Sigmoid colon (tissue), 7 donors: ENCODE data around the gene ALDOA. TPM values are rescaled to one million over a fixed set of nuclear protein-coding genes. Genes with fewer than 3 reads are reported as not detected.

Source experiments
- DNase-seq: peaks from one replicate; pipeline ENCODE4 v3.0.0-alpha.2; 2019
- H3K27ac ChIP-seq, 4 donors: fragments of 200-600 bp; sonication (generic); one replicate each; pipeline ENCODE4 v1.5.1; 2016 to 2019; ENCODE audit warnings: mild to moderate bottlenecking in 1 of 4
- H3K27me3 ChIP-seq, 3 donors: fragments of 200-600 bp; sonication (generic); one replicate each; pipeline ENCODE4 v1.5.1; 2019; ENCODE audit warnings: mild to moderate bottlenecking in 1 of 3
- H3K36me3 ChIP-seq, 4 donors: fragments of 200-600 bp; sonication (generic); one replicate each; pipeline ENCODE4 v1.5.1; 2016 to 2019
- H3K4me1 ChIP-seq, 4 donors: fragments of 200-600 bp; sonication (generic); one replicate each; pipeline ENCODE4 v1.5.1; 2017 to 2019
- H3K4me3 ChIP-seq, 4 donors: fragments of 200-600 bp; sonication (generic); one replicate each; pipeline ENCODE4 v1.5.1; 2017 to 2019; ENCODE audit warnings: mild to moderate bottlenecking in 2 of 4, moderate library complexity in 1 of 4
- H3K9me3 ChIP-seq, 4 donors: fragments of 200-600 bp in 3 of 4; sonication (generic) in 3 of 4; one replicate each; pipeline versions ENCODE4 v1.5.1 to v1.6.1; 2013 to 2019
- EP300 ChIP-seq, 4 donors: sonication (generic); formaldehyde crosslinking; IDR thresholded peaks; one replicate each; pipeline ENCODE4 v1.6.1; 2017; ENCODE audit warnings: antibody characterized with exemption in 4 of 4
- POLR2A ChIP-seq, 2 donors: fragments of 450-650 bp; IDR thresholded peaks; one replicate each; pipeline ENCODE4 v1.6.1; 2016; ENCODE audit warnings: antibody characterized with exemption in 2 of 2, mild to moderate bottlenecking in 2 of 2, moderate library complexity in 2 of 2
- POLR2AphosphoS5 ChIP-seq, 4 donors: sonication (generic); formaldehyde crosslinking; IDR thresholded peaks; one replicate each; pipeline ENCODE4 v1.6.1; 2017; ENCODE audit warnings: antibody characterized with exemption in 4 of 4
- WGBS, 2 donors: extraction: QIAGEN DNeasy Blood & Tissue Kit; methylation state at CpG; one replicate each; pipeline ENCODE4 v1.1.7; 2013; 5-methylcytosine and 5-hydroxymethylcytosine counted together
- intact Hi-C: fragments of 100-400 bp; cut with DNase I; formaldehyde crosslinking; loops from one replicate; pipeline ENCODE4 v1.15.1; 2023
- polyA plus RNA-seq, 3 donors: library from polyadenylated mRNA; stranded (reverse); fragments of 200-250 nt; gene quantifications; one replicate each; pipeline ENCODE4 v1.2.3, GENCODE V29; 2013
- total RNA-seq, 4 donors: library from RNA; depleted of rRNA; stranded (reverse); fragments of >200 nt; gene quantifications; one replicate each; pipeline ENCODE4 v1.1.0, GENCODE V29; 2016
- TF ChIP-seq, protein P1 (sequence below), 4 experiments: fragments of 450-650 bp in 3 of 4; fragments of 200-600 bp in 1 of 4; IDR thresholded peaks; one replicate each; pipeline ENCODE4 v1.5.1; 2016 to 2019; ENCODE audit warnings: antibody characterized with exemption in 4 of 4, mild to moderate bottlenecking in 3 of 4, moderate library complexity in 2 of 4
- donor health status: healthy with polysubstance abuse.
- donor health status: Bipolar disorder and iron deficiency.
- donor health status: healthy.

ALDOA gene
- total and polyA plus RNA-seq, 7 donors: 905 to 1,667 (median 1,010) TPM

DNA sequence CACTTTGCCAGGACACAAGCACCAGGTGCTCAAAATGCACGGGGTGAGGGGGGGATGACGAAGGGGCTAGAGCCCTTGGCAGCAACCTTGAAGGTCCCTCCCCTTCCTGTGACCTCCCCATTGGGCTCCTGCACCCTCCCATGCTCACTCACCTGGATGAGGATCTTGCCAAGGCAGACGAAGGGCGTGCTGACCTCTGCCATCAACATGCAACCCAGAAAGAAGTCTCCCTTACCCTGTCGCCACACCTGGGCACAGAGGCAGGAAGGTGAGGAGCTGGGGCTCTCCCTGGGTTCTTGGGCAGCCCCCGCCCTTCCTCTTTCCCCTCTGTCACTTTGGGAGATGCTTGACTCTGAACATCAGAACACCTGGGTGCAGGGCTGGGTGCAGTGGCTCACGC is 40.0 kb upstream of the ALDOA start:
- intact Hi-C loops: no loop called here
- DNase-seq: no peak
- TF ChIP-seq POLR2AphosphoS5 (IDR thresholded peaks at IDR 0.05) (no peak), EP300 (IDR thresholded peaks at IDR 0.05) (no peak), POLR2A (IDR thresholded peaks at IDR 0.05) (no peak)
- TF ChIP-seq, protein P1, sequence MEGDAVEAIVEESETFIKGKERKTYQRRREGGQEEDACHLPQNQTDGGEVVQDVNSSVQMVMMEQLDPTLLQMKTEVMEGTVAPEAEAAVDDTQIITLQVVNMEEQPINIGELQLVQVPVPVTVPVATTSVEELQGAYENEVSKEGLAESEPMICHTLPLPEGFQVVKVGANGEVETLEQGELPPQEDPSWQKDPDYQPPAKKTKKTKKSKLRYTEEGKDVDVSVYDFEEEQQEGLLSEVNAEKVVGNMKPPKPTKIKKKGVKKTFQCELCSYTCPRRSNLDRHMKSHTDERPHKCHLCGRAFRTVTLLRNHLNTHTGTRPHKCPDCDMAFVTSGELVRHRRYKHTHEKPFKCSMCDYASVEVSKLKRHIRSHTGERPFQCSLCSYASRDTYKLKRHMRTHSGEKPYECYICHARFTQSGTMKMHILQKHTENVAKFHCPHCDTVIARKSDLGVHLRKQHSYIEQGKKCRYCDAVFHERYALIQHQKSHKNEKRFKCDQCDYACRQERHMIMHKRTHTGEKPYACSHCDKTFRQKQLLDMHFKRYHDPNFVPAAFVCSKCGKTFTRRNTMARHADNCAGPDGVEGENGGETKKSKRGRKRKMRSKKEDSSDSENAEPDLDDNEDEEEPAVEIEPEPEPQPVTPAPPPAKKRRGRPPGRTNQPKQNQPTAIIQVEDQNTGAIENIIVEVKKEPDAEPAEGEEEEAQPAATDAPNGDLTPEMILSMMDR (IDR thresholded peaks at IDR 0.05): no peak
- no peak overlapping the region for H3K4me3 ChIP-seq
- no peaks in the 10 kb centered on the region for H3K36me3 ChIP-seq
- 39 to 66% methylated on average over 7 of the region's 7 CpGs for WGBS, 2 donors
- peaks cover 20 to 56% (median 39%) of the 10 kb centered on the region in 3 donors for H3K27me3 ChIP-seq
- H3K9me3 ChIP-seq: no peaks in the 10 kb centered on the region
- H3K27ac ChIP-seq: no peak overlapping the region
- peaks cover 0 to 14% (median 12%) of the 10 kb centered on the region in 4 donors for H3K4me1 ChIP-seq

DNA sequence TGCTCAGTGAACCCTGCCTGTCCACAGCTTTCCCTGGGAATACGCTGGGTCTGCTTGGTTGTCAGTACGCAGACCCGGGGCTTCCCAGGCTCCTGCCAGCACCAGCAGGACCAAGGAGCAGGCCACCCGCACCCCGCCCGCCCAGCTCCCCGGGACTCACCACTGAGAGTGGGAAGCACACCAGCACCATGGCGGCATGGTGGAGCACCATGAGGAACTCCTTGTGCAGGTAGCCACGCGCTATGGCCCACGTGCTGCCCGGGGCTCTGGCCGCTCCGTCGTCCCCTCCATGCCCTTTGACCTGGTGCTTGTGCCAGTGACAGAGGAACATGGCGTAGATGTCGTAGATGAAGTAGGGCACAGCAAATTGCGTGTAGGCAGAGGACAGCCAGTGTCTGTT is 39.1 kb upstream of the ALDOA start:
- Histone ChIP-seq H3K4me3 (no peak overlapping the region), H3K27me3 (peaks cover 29 to 64% (median 48%) of the 10 kb centered on the region in 3 donors), H3K27ac (no peak overlapping the region), H3K4me1 (peaks cover 0 to 15% (median 13%) of the 10 kb centered on the region in 4 donors), H3K9me3 (no peaks in the 10 kb centered on the region), H3K36me3 (no peaks in the 10 kb centered on the region)
- TF ChIP-seq EP300 (IDR thresholded peaks at IDR 0.05) (no peak), POLR2A (IDR thresholded peaks at IDR 0.05) (no peak), POLR2AphosphoS5 (IDR thresholded peaks at IDR 0.05) (no peak)
- TF ChIP-seq, protein P1 (IDR thresholded peaks at IDR 0.05): no peak
- intact Hi-C loops: no loop called here
- DNase-seq: no peak
- 83 to 92% methylated on average over 18 of the region's 18 CpGs for WGBS, 2 donors

DNA sequence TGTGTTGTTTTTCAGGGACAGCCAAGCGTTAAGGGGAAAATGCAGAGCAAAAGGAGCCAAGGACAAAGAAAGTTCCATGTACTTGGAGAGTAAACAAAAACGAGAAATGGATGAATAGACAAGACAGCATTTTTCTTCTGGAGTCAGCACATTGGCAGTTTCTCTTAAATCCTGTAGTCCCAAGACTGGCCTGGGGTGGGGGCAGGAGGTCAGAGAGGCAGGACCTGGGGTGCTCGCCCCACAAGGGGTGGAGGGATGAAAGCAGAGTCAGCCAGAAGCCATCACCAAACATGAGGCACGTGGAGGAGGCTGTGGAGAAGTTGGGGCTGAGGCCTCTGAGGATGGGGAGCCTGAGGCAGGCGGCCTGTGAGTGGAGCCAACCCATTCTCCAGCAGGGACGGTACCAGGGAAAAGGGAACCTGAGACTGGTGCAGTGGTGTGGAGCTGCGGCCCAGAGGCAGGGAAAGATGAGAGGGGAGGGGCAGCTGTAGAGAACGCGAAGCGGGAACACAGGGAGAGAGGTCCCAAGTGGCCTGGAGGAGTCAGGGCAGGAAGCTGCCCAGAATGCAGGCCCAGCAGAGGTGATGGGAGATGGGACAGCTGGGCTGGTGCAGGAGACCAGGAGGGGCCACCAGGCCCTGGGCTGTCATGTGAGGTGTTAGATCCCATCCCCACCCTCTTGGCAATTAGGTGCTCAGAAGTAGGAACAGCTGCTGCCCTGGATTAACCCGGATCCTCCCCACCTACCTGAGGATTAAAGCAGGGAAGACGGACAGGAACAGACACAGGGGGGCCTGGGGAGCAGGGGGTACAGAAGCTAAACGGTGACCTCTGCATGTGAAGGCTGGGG is 37.7 kb upstream of the ALDOA start:
- WGBS, 2 donors: 45 to 47% methylated on average over 13 of the region's 13 CpGs
- peaks cover 35 to 78% (median 62%) of the 10 kb centered on the region in 3 donors for H3K27me3 ChIP-seq
- no peak overlapping the region for H3K4me3 ChIP-seq
- no peaks in the 10 kb centered on the region for H3K36me3 ChIP-seq
- no peak for DNase-seq
- intact Hi-C loops: no loop called here
- H3K4me1 ChIP-seq: peaks cover 0 to 13% (median 9%) of the 10 kb centered on the region in 4 donors
- TF ChIP-seq POLR2A (IDR thresholded peaks at IDR 0.05) (no peak), POLR2AphosphoS5 (IDR thresholded peaks at IDR 0.05) (no peak), EP300 (IDR thresholded peaks at IDR 0.05) (no peak)
- TF ChIP-seq, protein P1 (IDR thresholded peaks at IDR 0.05): no peak
- H3K9me3 ChIP-seq: no peaks in the 10 kb centered on the region
- no peak overlapping the region for H3K27ac ChIP-seq

DNA sequence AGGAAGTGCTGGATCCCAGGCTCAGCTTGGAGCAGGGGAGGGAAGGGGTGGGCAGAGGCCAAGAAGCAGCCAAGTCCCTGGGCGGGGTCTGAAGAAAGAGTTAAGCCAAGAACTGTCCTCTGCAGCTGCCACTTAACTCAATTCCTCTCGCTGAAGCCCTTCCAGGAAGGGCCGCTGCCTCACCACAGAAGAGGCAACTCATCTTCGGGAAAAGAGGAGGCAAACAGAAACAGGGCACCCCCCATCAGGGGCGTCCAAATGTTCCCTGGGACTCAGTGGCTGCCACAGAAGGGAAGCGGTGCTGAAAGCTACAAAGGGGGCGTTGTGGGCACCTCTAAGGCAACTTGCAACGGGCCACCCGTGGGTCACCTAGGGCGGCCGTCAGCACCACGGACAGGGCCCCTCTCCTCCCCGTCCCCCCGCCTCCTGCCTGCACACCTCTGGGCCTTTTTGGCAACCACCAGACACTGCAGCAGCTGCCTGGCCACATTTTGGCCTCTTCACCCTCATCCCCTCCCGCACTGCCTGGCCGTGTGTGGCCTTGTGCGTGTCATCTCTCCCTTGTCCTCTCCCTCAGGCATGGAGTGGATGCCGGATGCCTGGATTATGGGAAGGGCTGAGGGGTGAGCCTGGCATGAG is 37.0 kb upstream of the ALDOA start:
- no peaks in the 10 kb centered on the region for H3K9me3 ChIP-seq
- intact Hi-C loops: no loop called here
- no peaks in the 10 kb centered on the region for H3K36me3 ChIP-seq
- H3K27ac ChIP-seq: no peak overlapping the region
- H3K4me1 ChIP-seq: peaks cover 0 to 13% (median 9%) of the 10 kb centered on the region in 4 donors
- WGBS, 2 donors: 14 to 15% methylated on average over 18 of the region's 18 CpGs
- H3K4me3 ChIP-seq: no peak overlapping the region
- peaks cover 36 to 86% (median 69%) of the 10 kb centered on the region in 3 donors for H3K27me3 ChIP-seq
- no peak for DNase-seq
- no peak for TF ChIP-seq POLR2AphosphoS5 (IDR thresholded peaks at IDR 0.05)
- TF ChIP-seq POLR2A (IDR thresholded peaks at IDR 0.05): no peak
- TF ChIP-seq, protein P1 (IDR thresholded peaks at IDR 0.05): no peak
- no peak for TF ChIP-seq EP300 (IDR thresholded peaks at IDR 0.05)
